Fibroblast of lung (primary cell): Measurements from ENCODE around the gene STEAP1B.

Experiments used
- CTCF ChIP-seq, 2 donors: IDR thresholded peaks in 1 of 2; conservative IDR thresholded peaks in 1 of 2; 1 replicate in 1 of 2; 2 replicates in 1 of 2; pipeline ENCODE4 v1.5.1; 2011 to 2012; ENCODE audit warnings: low read length in 2 of 2, control low read depth in 1 of 2, inconsistent platforms in 1 of 2, low read depth in 1 of 2, mild to moderate bottlenecking in 1 of 2
- EZH2 ChIP-seq: IDR thresholded peaks from 2 replicates; pipeline ENCODE4 v1.5.1; 2012; ENCODE audit warnings: low read length, control low read depth, mild to moderate bottlenecking; ENCODE audit errors: missing control alignments

- TF ChIP-seq CTCF (conservative IDR thresholded peaks at IDR 0.05 in 1 of 2, IDR thresholded peaks at IDR 0.05 in 1 of 2; ENCODE audit: low read depth in 1 of 2, low read length in 2 of 2): no peak
- no peak for TF ChIP-seq EZH2
These were observed 122.3 kb downstream of the STEAP1B start for GRCh38 chr7:22377703-22378102.
